PC-3 (cell line): Measurements from ENCODE around the gene GLI3.

ENCODE experiments used
- EZH2phosphoT487 ChIP-seq: fragments of 300-600 bp; sonication (generic); IDR thresholded peaks from 2 replicates; pipeline ENCODE4 v1.6.1; 2018; ENCODE audit warnings: mild to moderate bottlenecking, antibody characterized with exemption, low read length, borderline replicate concordance
- TF ChIP-seq, protein P1 (sequence below): fragments of 300-600 bp; sonication (generic); conservative IDR thresholded peaks from 2 replicates; pipeline ENCODE4 v1.5.1; 2017; ENCODE audit warnings: antibody characterized with exemption, low read depth, mild to moderate bottlenecking, low read length

DNA sequence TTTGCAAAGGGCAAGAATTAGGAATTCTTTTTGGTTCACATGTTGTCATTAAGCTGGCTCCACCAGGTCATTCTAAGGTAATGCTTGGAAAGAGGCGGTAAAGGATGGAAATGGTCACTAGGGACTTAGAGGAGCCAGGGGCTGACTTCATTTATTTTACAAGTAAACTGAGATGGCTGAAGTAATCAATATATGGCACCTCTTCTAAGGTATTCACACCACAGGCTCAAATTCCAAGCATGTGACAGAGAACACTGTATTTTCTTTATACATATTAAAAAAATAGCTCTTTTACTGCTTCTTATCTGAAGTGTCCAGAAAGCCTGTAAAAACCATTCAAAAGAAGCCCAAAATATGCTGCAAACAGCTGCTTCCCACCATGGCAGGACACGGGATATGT lies 239.0 kb downstream of the GLI3 start:
- TF ChIP-seq, protein P1, sequence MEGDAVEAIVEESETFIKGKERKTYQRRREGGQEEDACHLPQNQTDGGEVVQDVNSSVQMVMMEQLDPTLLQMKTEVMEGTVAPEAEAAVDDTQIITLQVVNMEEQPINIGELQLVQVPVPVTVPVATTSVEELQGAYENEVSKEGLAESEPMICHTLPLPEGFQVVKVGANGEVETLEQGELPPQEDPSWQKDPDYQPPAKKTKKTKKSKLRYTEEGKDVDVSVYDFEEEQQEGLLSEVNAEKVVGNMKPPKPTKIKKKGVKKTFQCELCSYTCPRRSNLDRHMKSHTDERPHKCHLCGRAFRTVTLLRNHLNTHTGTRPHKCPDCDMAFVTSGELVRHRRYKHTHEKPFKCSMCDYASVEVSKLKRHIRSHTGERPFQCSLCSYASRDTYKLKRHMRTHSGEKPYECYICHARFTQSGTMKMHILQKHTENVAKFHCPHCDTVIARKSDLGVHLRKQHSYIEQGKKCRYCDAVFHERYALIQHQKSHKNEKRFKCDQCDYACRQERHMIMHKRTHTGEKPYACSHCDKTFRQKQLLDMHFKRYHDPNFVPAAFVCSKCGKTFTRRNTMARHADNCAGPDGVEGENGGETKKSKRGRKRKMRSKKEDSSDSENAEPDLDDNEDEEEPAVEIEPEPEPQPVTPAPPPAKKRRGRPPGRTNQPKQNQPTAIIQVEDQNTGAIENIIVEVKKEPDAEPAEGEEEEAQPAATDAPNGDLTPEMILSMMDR = no peak
- TF ChIP-seq EZH2phosphoT487 = no peak
